H1 (cell line): ENCODE data around the gene PTPRCAP. TPM values are rescaled to one million over a fixed set of nuclear protein-coding genes. Genes with fewer than 3 reads are reported as not detected.

Experiments
- CTCF ChIA-PET: fragments of 300-600 bp; sonication (Branson Sonifier 250); formaldehyde crosslinking; loops from one replicate; lab custom pipeline; 2021; ENCODE audit not compliant: partially characterized antibody; lab: Charles Lee
- POLR2A ChIA-PET: fragments of 300-600 bp; sonication (Branson Sonifier 250); formaldehyde crosslinking; loops from one replicate; lab custom pipeline; 2021; ENCODE audit warnings: inconsistent platforms; ENCODE audit not compliant: partially characterized antibody; lab: Charles Lee
- DNase-seq, 2 experiments: peaks; one replicate each; pipeline versions ENCODE4 v3.0.0 to v3.0.0-alpha.2; 2010 to 2022; ENCODE audit warnings: low spot score in 2 of 2, low read depth in 1 of 2, mixed read lengths in 1 of 2
- FAIRE-seq: peaks from 2 replicates; lab custom pipeline; 2011; peaks lifted over from hg19 to GRCh38; lab: Jason Lieb, UNC
- H2AFZ ChIP-seq: 2 replicates; pipeline ENCODE4 v1.8.1; 2012; ENCODE audit warnings: low read length, inconsistent platforms
- H2AK5ac ChIP-seq: 2 replicates; pipeline ENCODE4 v1.6.1; 2013; ENCODE audit warnings: low read depth, low read length
- H2BK120ac ChIP-seq: replicated peaks from 2 replicates; pipeline ENCODE3; 2013; ENCODE audit warnings: low read depth, low read length, inconsistent platforms
- H2BK12ac ChIP-seq: 2 replicates; pipeline ENCODE4 v1.6.1; 2013; ENCODE audit warnings: low read depth, low read length
- H2BK15ac ChIP-seq: 2 replicates; pipeline ENCODE4 v1.6.1; 2013; ENCODE audit warnings: low read length
- H2BK20ac ChIP-seq: 2 replicates; pipeline ENCODE4 v1.6.1; 2013; ENCODE audit warnings: low read length
- H2BK5ac ChIP-seq: 2 replicates; pipeline ENCODE4 v1.6.1; 2013; ENCODE audit warnings: low read depth, low read length
- H3K14ac ChIP-seq: 2 replicates; pipeline ENCODE4 v1.6.1; 2013; ENCODE audit warnings: inconsistent platforms; ENCODE audit not compliant: insufficient read length
- H3K18ac ChIP-seq: 2 replicates; pipeline ENCODE4 v1.6.1; 2013; ENCODE audit warnings: low read length; ENCODE audit errors: extremely low read depth
- H3K23ac ChIP-seq: 2 replicates; pipeline ENCODE4 v1.6.1; 2013; ENCODE audit warnings: inconsistent platforms; ENCODE audit not compliant: insufficient read length
- H3K23me2 ChIP-seq: 2 replicates; pipeline ENCODE4 v1.6.1; 2013; ENCODE audit warnings: low read depth, low read length
- H3K27ac ChIP-seq: 2 replicates; pipeline ENCODE4 v1.6.1; 2011; ENCODE audit warnings: low read depth, low read length, inconsistent platforms
- H3K27me3 ChIP-seq, 4 experiments: replicated peaks in 1 of 4; 1 replicate in 1 of 4; 2 replicates in 3 of 4; pipeline versions ENCODE4 v1.6.1 to v1.8.1; 2011 to 2013; ENCODE audit warnings: low read length in 3 of 4, mild to moderate bottlenecking in 3 of 4, inconsistent platforms in 2 of 4, mixed read lengths in 2 of 4, moderate library complexity in 1 of 4; ENCODE audit not compliant: control insufficient read depth in 3 of 4, insufficient read depth in 3 of 4; ENCODE audit errors: extremely low read depth in 1 of 4
- H3K36me3 ChIP-seq, 4 experiments: 2 replicates each; pipeline versions ENCODE4 v1.6.1 to v1.8.1; 2011 to 2013; ENCODE audit warnings: mild to moderate bottlenecking in 4 of 4, low read length in 3 of 4, moderate library complexity in 2 of 4, control low read depth in 1 of 4, inconsistent platforms in 1 of 4; ENCODE audit not compliant: insufficient read depth in 4 of 4, control insufficient read depth in 2 of 4
- H3K4ac ChIP-seq: replicated peaks from 2 replicates; pipeline ENCODE3; 2013; ENCODE audit warnings: low read length, low read depth, mixed read lengths, inconsistent platforms; ENCODE audit not compliant: insufficient read length
- H3K4me1 ChIP-seq, 4 experiments: replicated peaks in 1 of 4; 1 replicate in 1 of 4; 2 replicates in 3 of 4; pipeline versions ENCODE4 v1.6.1 to v1.8.1; 2011 to 2013; ENCODE audit warnings: low read length in 3 of 4, inconsistent platforms in 2 of 4, mixed read lengths in 1 of 4; ENCODE audit not compliant: insufficient read depth in 4 of 4, control insufficient read depth in 3 of 4
- H3K4me2 ChIP-seq, 2 experiments: 2 replicates each; pipeline versions ENCODE4 v1.6.1 to v1.8.1; 2011 to 2013; ENCODE audit warnings: low read depth in 2 of 2, low read length in 2 of 2, control low read depth in 1 of 2, inconsistent platforms in 1 of 2, mild to moderate bottlenecking in 1 of 2; ENCODE audit not compliant: insufficient read depth in 1 of 2
- H3K4me3 ChIP-seq, 4 experiments: fragments of 200-600, 300-600 bp in 1 of 4; sonication (generic), shearing (Covaris generic), sonication (Bioruptor Twin) in 1 of 4; 2 replicates each; pipeline versions ENCODE4 v1.5.1 to v1.8.1; 2011 to 2016; ENCODE audit warnings: low read length in 4 of 4, low read depth in 3 of 4, control low read depth in 2 of 4, inconsistent platforms in 2 of 4, mild to moderate bottlenecking in 2 of 4, mixed read lengths in 1 of 4, moderate library complexity in 1 of 4; ENCODE audit not compliant: insufficient read depth in 2 of 4; ENCODE audit errors: extremely low read depth in 1 of 4
- H3K56ac ChIP-seq: replicated peaks from 2 replicates; pipeline ENCODE3; 2013; ENCODE audit warnings: low read depth, mild to moderate bottlenecking, mixed read lengths, low read length, inconsistent platforms; ENCODE audit not compliant: insufficient read length
- H3K79me1 ChIP-seq: 2 replicates; pipeline ENCODE4 v1.6.1; 2013; ENCODE audit warnings: low read depth, low read length, control low read depth
- H3K79me2 ChIP-seq, 2 experiments: 2 replicates each; pipeline versions ENCODE4 v1.6.1 to v1.8.1; 2012 to 2013; ENCODE audit warnings: low read length in 2 of 2, mild to moderate bottlenecking in 2 of 2, inconsistent platforms in 1 of 2; ENCODE audit not compliant: insufficient read depth in 2 of 2, control insufficient read depth in 1 of 2
- H3K9ac ChIP-seq, 4 experiments: replicated peaks in 1 of 4; 1 replicate in 1 of 4; 2 replicates in 3 of 4; pipeline versions ENCODE4 v1.6.1 to v1.8.1; 2011 to 2013; ENCODE audit warnings: low read depth in 3 of 4, low read length in 3 of 4, control low read depth in 2 of 4, mild to moderate bottlenecking in 2 of 4, moderate library complexity in 2 of 4, inconsistent platforms in 1 of 4; ENCODE audit errors: extremely low read depth in 1 of 4
- H3K9me3 ChIP-seq, 2 experiments: 2 replicates each; pipeline versions ENCODE4 v1.6.1 to v1.8.1; 2012 to 2013; ENCODE audit warnings: mild to moderate bottlenecking in 2 of 2, moderate library complexity in 2 of 2, control low read depth in 1 of 2, inconsistent platforms in 1 of 2, low read depth in 1 of 2, low read length in 1 of 2, mixed read lengths in 1 of 2; ENCODE audit not compliant: insufficient read depth in 2 of 2
- H4K20me1 ChIP-seq, 2 experiments: replicated peaks in 1 of 2; 2 replicates each; pipeline versions ENCODE3 to v1.8.1; 2011 to 2013; ENCODE audit warnings: inconsistent platforms in 2 of 2, low read length in 2 of 2, mild to moderate bottlenecking in 1 of 2; ENCODE audit not compliant: insufficient read depth in 2 of 2, control insufficient read depth in 1 of 2
- H4K5ac ChIP-seq: 2 replicates; pipeline ENCODE4 v1.6.1; 2013; ENCODE audit warnings: low read length, low read depth, mixed read lengths, inconsistent platforms; ENCODE audit not compliant: insufficient read length
- H4K8ac ChIP-seq: 2 replicates; pipeline ENCODE4 v1.8.0; 2013; ENCODE audit warnings: mild to moderate bottlenecking, moderate library complexity, low read length, inconsistent platforms; ENCODE audit not compliant: insufficient read depth; ENCODE audit errors: extremely low read depth
- H4K91ac ChIP-seq: replicated peaks from 2 replicates; pipeline ENCODE3; 2013; ENCODE audit warnings: low read length, mixed read lengths, inconsistent platforms; ENCODE audit not compliant: insufficient read length
- KDM5A ChIP-seq: fragments of 200-600 bp; IDR thresholded peaks from 2 replicates; pipeline ENCODE4 v1.7.1; 2012; ENCODE audit warnings: mild to moderate bottlenecking, low read length, inconsistent platforms, mixed read lengths
- NANOG ChIP-seq: IDR thresholded peaks from 2 replicates; pipeline ENCODE4 v1.6.1; 2011; ENCODE audit warnings: low read length, low read depth, mild to moderate bottlenecking, inconsistent platforms; ENCODE audit not compliant: insufficient read depth, poor library complexity, severe bottlenecking
- WGBS, 2 experiments: shearing (Covaris generic) in 1 of 2; methylation state at CpG; one replicate each; pipeline versions ENCODE4 v1.1.6 to v1.1.7; 2013 to 2015; ENCODE audit warnings: low lambda C conversion rate in 2 of 2, mixed read lengths in 2 of 2, inconsistent platforms in 1 of 2, low coverage in 1 of 2, missing lambda C conversion rate in 1 of 2; ENCODE audit not compliant: insufficient replicate concordance in 2 of 2, insufficient coverage in 1 of 2, insufficient read length in 1 of 2; ENCODE audit errors: extremely low coverage in 1 of 2, missing lambda C conversion rate in 1 of 2; 5-methylcytosine and 5-hydroxymethylcytosine counted together
- polyA plus RNA-seq, 7 experiments: library from polyadenylated mRNA; depleted of rRNA in 3 of 7; stranded (reverse) in 5 of 7; unstranded in 2 of 7; fragments of >200 nt in 5 of 7; fragments of 200-250 nt in 2 of 7; gene quantifications; 1 replicate in 5 of 7; 2 replicates in 1 of 7; 4 replicates in 1 of 7; pipeline versions ENCODE4 v1.2.1 to v1.2.3, GENCODE V29; 2011 to 2013; ENCODE audit warnings: missing spikeins in 2 of 7, mixed read lengths in 2 of 7
- total RNA-seq: library from RNA; stranded (reverse); fragmentation: NEBNext Ultra II Directional; extraction: Animal tissue kit (Norgen Biotek cat#: 25700); gene quantifications from 2 replicates; pipeline ENCODE4 v1.2.1, GENCODE V29; 2021

PTPRCAP gene
- total and polyA plus RNA-seq, 2 of the 8 experiments (the other 6 are each of a cell fraction or from before 2014, with no cell fraction given), result 0.78 to 6.7 TPM

GRCh38 chr11:67431346-67432249 is 5.9 kb downstream of the PTPRCAP start:
- Histone ChIP-seq H2BK20ac (no peak overlapping the region), H4K91ac (no peak overlapping the region), H2BK5ac (no peak overlapping the region), H2BK15ac (no peak overlapping the region), H3K23me2 (peaks cover 10% of the 10 kb centered on the region), H3K4me3 (no peak overlapping the region), H2BK120ac (no peak overlapping the region), H3K79me1 (peaks cover 5% of the 10 kb centered on the region), H3K4me1 (peaks cover 0 to 19% (median 10%) of the 10 kb centered on the region in 4 experiments; a peak in 6 of 7 replicates), H3K9me3 (no peaks in the 10 kb centered on the region)
- CTCF ChIA-PET, result interaction anchor here (0.7 to 3.8 kb wide), 3 partner anchors 20 to 31 kb away, joined by 3 to 10 read pairs (median 4); partner anchors contain the start of gene PPP1CA
- no peak for FAIRE-seq
- TF ChIP-seq KDM5A (no peak), NANOG (no peak)
- TF ChIP-seq, all 59 proteins: peak for 0
- Histone ChIP-seq H2BK12ac (no peak overlapping the region), H3K27ac (no peak overlapping the region), H3K56ac (no peak overlapping the region), H3K18ac (no peak overlapping the region), H3K4me2 (no peak overlapping the region), H4K5ac (no peak overlapping the region), H3K23ac (no peak overlapping the region), H3K4ac (no peak overlapping the region), H4K8ac (peak overlapping the region; percentile 29; the same call in 1 of the 2 replicates), H3K36me3 (peaks cover 3 to 17% (median 8%) of the 10 kb centered on the region in 4 experiments; a peak in 7 of 8 replicates), H4K20me1 (peaks cover 0 to 12% of the 10 kb centered on the region in 2 experiments), H2AFZ (no peak overlapping the region), H3K14ac (no peak overlapping the region), H2AK5ac (no peak overlapping the region), H3K9ac (no peak overlapping the region), H3K79me2 (peaks cover 0 to 9% of the 10 kb centered on the region in 2 experiments; a peak in 2 of 4 replicates), H3K27me3 (no peaks in the 10 kb centered on the region)
- POLR2A ChIA-PET, result interaction anchor here (0.9 to 12.5 kb wide), 7 partner anchors 9 to 37 kb away, joined by 3 to 104 read pairs (median 4); partner anchors contain the start of genes CARNS1 and CORO1B
- DNase-seq, result no peak
- WGBS, 2 experiments, result 88% methylated on average over 24 of the region's 24 CpGs; no CpG with 5 or more reads in 1 of the 2 experiments
